NCI-H128 (cell line): ENCODE results near the gene BACE2.

Experiments used
- DNase-seq: peaks from one replicate; lab custom pipeline; 2025; ENCODE audit not compliant: unreplicated experiment; lab: John Stamatoyannopoulos, UW

Gene BACE2

DNA sequence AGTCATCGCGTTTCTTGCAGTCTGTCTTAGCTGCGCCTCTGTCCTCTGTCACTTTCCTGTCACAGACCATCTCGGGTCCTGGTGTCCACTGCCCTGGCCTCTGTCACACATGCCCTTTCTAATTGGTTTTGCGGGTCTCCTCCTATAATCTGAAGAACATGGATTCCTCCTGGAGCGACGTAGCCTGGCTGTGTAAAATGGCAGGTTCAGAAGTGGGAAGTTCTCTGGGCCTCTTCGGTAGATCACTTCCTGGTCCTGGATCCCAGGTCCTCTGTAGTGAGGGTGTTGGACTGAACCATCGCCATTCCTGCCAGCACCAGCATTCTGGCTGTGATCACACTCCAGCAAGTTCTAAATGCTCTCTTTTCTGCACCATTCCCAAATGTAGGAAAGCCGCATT is 149.5 kb downstream of the BACE2 start:
- no peak for DNase-seq

DNA sequence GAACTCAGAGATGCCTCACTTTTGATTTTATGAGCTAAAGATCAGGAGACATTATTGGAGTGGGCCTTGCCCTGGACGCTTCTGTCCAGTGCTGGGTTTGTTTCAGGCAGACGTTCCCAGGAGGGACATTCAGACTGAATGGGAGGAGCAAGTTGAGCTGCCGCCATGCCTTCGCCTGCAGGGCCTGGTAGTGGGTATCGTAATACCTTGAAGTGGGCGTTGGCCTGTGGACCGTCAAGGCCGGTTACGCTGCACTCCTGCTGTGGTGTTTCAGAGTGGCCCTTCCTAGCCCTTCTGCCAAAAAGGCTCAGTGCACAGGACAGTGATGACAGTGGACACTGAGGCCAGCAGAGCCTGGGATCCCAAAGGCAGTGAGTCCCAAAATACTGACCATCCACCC is 150.3 kb downstream of the BACE2 start:
- no peak for DNase-seq

- DNase-seq: no peak
These were observed 151.3 kb downstream of the BACE2 start for GRCh38 chr21:41319273-41319672.

GRCh38 chr21:41321211-41321907 is 153.4 kb downstream of the BACE2 start:
- DNase-seq: no peak

DNA sequence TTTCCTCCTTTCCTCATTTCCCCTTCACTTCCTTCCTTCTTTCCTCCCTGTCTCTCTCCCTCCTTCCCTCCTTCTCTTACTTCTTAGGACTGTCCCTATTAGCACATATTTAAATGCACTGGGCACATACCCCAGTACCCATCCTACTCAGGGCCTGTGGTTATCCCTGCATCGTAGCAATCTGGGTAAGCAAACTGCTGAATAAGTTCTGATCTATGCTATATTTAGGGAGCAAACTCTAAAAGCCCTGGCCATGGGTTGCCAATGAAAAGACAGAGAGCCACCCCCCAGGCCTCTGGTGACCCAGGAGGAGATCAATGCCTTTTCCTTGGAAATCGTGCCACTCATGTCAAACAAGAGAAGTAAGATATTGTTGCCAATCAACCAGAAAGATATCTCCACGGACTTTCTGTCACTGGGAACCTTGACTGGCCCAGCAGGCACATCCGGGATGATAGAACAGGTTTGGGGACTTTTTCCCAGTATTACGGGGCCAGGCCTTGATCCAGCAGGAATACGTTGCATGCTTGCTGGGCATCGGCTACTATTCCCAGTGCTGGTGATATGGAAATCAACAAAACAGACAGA is 154.0 kb downstream of the BACE2 start:
- DNase-seq: no peak

GRCh38 chr21:41322496-41323382 is 154.8 kb downstream of the BACE2 start:
- DNase-seq: no peak

GRCh38 chr21:41325138-41325912 is 157.4 kb downstream of the BACE2 start:
- DNase-seq: no peak

DNA sequence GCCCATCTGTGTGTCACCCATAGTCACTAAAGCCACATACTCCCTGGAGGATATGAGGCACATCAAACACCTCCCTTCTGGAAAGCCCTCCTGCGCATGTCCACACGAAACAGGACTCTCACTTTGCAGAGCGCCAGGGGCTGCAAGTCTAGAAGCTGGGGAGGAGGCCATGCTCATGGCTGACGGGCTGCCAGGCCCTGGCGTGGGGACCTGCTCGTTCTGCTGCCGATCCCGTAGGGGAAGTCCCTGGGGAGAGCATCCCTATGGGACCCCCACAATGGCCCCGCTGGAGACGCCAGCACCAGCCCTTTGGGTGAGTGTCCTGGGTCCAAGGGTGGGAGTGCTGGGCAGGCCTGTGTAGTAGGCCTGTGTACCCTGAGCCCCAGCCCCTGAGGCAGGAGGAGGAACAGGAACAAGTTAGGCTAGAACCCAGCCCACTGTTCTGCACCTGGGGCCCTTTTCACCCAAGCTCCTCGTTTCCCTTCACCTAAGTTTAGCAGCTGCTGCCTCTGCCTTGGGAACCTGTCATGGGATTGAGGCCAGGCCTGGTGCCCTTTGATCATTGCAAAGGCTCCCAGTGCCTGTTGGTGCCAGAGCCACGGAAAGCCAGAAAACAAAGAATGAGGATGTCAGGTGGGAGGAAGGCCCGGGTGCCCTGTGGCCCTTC is 158.6 kb downstream of the BACE2 start:
- DNase-seq: no peak

- no peak for DNase-seq
These were observed 159.8 kb downstream of the BACE2 start for GRCh38 chr21:41327753-41328152.

DNA sequence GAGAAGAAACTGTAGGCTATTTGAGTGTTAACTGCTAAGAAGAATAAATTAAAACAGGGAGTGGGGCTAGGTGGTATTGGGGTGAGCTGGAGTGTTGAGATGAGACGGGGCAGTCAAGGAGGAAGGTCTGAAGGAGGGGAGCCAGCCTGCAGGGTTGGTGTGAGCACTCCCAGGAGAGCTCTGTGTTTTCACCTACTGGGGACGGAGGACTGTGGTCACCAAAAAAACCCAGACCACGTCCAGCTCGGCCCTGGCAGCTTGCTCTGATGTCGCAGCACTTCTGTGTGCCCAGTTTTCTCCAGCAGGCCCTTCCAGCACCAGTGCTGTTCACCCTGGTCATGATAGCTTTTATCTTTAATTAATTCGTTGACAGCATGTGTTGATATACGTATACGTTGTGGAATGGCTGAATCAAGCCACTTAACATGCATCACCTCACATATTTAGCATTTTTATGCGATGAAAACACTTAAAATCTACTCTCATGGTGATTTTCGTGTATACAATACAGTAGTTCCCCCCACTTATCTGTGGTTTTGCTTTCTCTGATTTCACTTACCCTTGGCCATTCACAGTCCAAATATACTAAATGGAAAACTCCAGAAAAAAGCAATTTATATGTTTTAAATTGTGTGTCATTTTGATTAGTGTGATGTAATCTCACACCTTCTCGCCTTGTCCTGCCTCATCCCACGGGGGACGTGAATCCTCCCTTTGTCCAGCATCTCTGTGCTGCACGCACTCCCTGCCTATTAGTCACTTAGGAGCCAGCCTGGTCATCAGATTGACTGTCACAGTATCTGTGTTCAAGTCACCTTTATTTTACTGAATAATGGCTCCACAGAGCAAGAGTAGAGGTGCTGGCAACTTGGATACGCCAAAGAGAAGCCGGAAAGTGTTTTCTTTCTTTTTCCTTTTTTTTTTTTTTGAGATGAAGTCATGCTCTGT is 161.0 kb downstream of the BACE2 start:
- no peak for DNase-seq
